Mesenchymal stem cell (in vitro differentiated cells and primary cell): Measurements from ENCODE around the gene VCP.
"Not testable (repeated sequence)": the region's sequence is repeated elsewhere in the genome, so short reads cannot be mapped to it uniquely, and the experiment has no call there.

ENCODE experiments used
- DNase-seq: peaks from one replicate; pipeline ENCODE4 v3.0.0-alpha.2; 2013
- H2AFZ ChIP-seq: one replicate; pipeline ENCODE4 v1.6.1; 2013; ENCODE audit warnings: low read depth, mild to moderate bottlenecking, control low read depth, inconsistent platforms, low read length, moderate library complexity
- H2AK5ac ChIP-seq: 2 replicates; pipeline ENCODE4 v1.6.1; 2013; ENCODE audit warnings: low read length, moderate library complexity, mild to moderate bottlenecking, inconsistent platforms; ENCODE audit not compliant: severe bottlenecking
- H2BK120ac ChIP-seq: one replicate; pipeline ENCODE4 v1.6.1; 2013; ENCODE audit warnings: low read depth, mild to moderate bottlenecking, inconsistent platforms, low read length, moderate library complexity
- H2BK12ac ChIP-seq, 2 experiments: one replicate each; pipeline ENCODE4 v1.6.1; 2013; ENCODE audit warnings: inconsistent platforms in 2 of 2, low read length in 2 of 2, mild to moderate bottlenecking in 2 of 2, moderate library complexity in 2 of 2, control low read depth in 1 of 2
- H2BK15ac ChIP-seq: one replicate; pipeline ENCODE4 v1.6.1; 2013; ENCODE audit warnings: mild to moderate bottlenecking, low read depth, inconsistent platforms; ENCODE audit not compliant: poor library complexity, severe bottlenecking
- H2BK5ac ChIP-seq: 2 replicates; pipeline ENCODE4 v1.6.1; 2013; ENCODE audit warnings: low read depth, mild to moderate bottlenecking, low read length, control low read depth, inconsistent platforms; ENCODE audit not compliant: poor library complexity, severe bottlenecking
- H3K14ac ChIP-seq, 2 experiments: one replicate each; pipeline ENCODE4 v1.6.1; 2013; ENCODE audit warnings: inconsistent platforms in 2 of 2, low read length in 2 of 2, control low read depth in 1 of 2, mild to moderate bottlenecking in 1 of 2, moderate library complexity in 1 of 2
- H3K18ac ChIP-seq, 2 experiments: one replicate each; pipeline ENCODE4 v1.6.1; 2013; ENCODE audit warnings: inconsistent platforms in 2 of 2, low read length in 2 of 2, control low read depth in 1 of 2, low read depth in 1 of 2, mild to moderate bottlenecking in 1 of 2
- H3K23ac ChIP-seq, 2 experiments: one replicate each; pipeline ENCODE4 v1.6.1; 2013; ENCODE audit warnings: inconsistent platforms in 2 of 2, low read length in 2 of 2, mild to moderate bottlenecking in 2 of 2, moderate library complexity in 2 of 2, control low read depth in 1 of 2
- H3K27ac ChIP-seq: 2 replicates; pipeline ENCODE4 v1.5.1; 2013; ENCODE audit warnings: mild to moderate bottlenecking, moderate library complexity, low read length, control low read depth, inconsistent platforms; ENCODE audit not compliant: poor library complexity, severe bottlenecking
- H3K27me3 ChIP-seq, 2 experiments: 2 replicates each; pipeline versions ENCODE4 v1.6.1 to v1.7.0; 2013; ENCODE audit warnings: low read length in 2 of 2, mild to moderate bottlenecking in 2 of 2, moderate library complexity in 2 of 2, control low read depth in 1 of 2, inconsistent platforms in 1 of 2; ENCODE audit not compliant: control insufficient read depth in 1 of 2, insufficient read depth in 1 of 2
- H3K36me3 ChIP-seq, 2 experiments: 2 replicates each; pipeline versions ENCODE4 v1.6.1 to v1.7.0; 2013; ENCODE audit warnings: low read length in 2 of 2, control low read depth in 1 of 2, inconsistent platforms in 1 of 2, low read depth in 1 of 2, mild to moderate bottlenecking in 1 of 2; ENCODE audit not compliant: insufficient read depth in 2 of 2, control insufficient read depth in 1 of 2
- H3K4ac ChIP-seq, 2 experiments: one replicate each; pipeline ENCODE4 v1.6.1; 2013; ENCODE audit warnings: inconsistent platforms in 2 of 2, low read length in 2 of 2, mild to moderate bottlenecking in 2 of 2, moderate library complexity in 2 of 2, control low read depth in 1 of 2, low read depth in 1 of 2
- H3K4me1 ChIP-seq: 2 replicates; pipeline ENCODE4 v1.6.1; 2013; ENCODE audit warnings: low read depth, low read length, control low read depth; ENCODE audit not compliant: control insufficient read depth, insufficient read depth
- H3K4me2 ChIP-seq: 2 replicates; pipeline ENCODE4 v1.6.1; 2013; ENCODE audit warnings: low read length, mild to moderate bottlenecking, inconsistent platforms; ENCODE audit not compliant: poor library complexity, severe bottlenecking
- H3K4me3 ChIP-seq, 2 experiments: 2 replicates each; pipeline versions ENCODE4 v1.5.1 to v1.7.0; 2013; ENCODE audit warnings: low read length in 2 of 2, mild to moderate bottlenecking in 2 of 2, control low read depth in 1 of 2, low read depth in 1 of 2; ENCODE audit not compliant: insufficient read depth in 1 of 2
- H3K79me1 ChIP-seq: replicated peaks from 2 replicates; pipeline ENCODE4 v1.6.1; 2013; ENCODE audit warnings: mild to moderate bottlenecking, control low read depth, low read length, inconsistent platforms; ENCODE audit not compliant: poor library complexity, severe bottlenecking
- H3K9ac ChIP-seq: 2 replicates; pipeline ENCODE4 v1.7.0; 2013; ENCODE audit warnings: mild to moderate bottlenecking, low read length, moderate library complexity
- H3K9me3 ChIP-seq: 2 replicates; pipeline ENCODE4 v1.7.0; 2013; ENCODE audit warnings: mild to moderate bottlenecking, low read length; ENCODE audit not compliant: control insufficient read depth
- H4K8ac ChIP-seq: one replicate; pipeline ENCODE4 v1.6.1; 2013; ENCODE audit warnings: inconsistent platforms, mild to moderate bottlenecking, low read length, moderate library complexity
- H4K91ac ChIP-seq: one replicate; pipeline ENCODE4 v1.6.1; 2013; ENCODE audit warnings: mild to moderate bottlenecking, low read length, inconsistent platforms
- WGBS: methylation state at CpG from one replicate; pipeline ENCODE4 v1.1.7; 2013; ENCODE audit warnings: mixed read lengths; 5-methylcytosine and 5-hydroxymethylcytosine counted together

The VCP gene

GRCh38 chr9:35027860-35028259 lies 44.6 kb downstream of the VCP start:
- Histone ChIP-seq H3K4me2 (no peak overlapping the region), H3K9ac (no peak overlapping the region), H2BK15ac (no peak overlapping the region), H3K9me3 (no peaks in the 10 kb centered on the region), H3K4me1 (peaks cover 1% of the 10 kb centered on the region), H3K79me1 (no peaks in the 10 kb centered on the region), H3K27me3 (no peaks in the 10 kb centered on the region), H3K23ac (no peak overlapping the region), H2BK12ac (no peak overlapping the region), H3K36me3 (peaks cover 9 to 40% of the 10 kb centered on the region in 2 experiments), H2BK5ac (no peak overlapping the region), H2AFZ (no peak overlapping the region), H3K4me3 (no peak overlapping the region), H3K14ac (no peak overlapping the region), H3K4ac (no peak overlapping the region), H3K18ac (no peak overlapping the region), H3K27ac (no peak overlapping the region), H2BK120ac (no peak overlapping the region), H2AK5ac (no peak overlapping the region), H4K8ac (no peak overlapping the region), H4K91ac (no peak overlapping the region)
- DNase-seq, result no peak
- 94% methylated on average over 1 of the region's 1 CpG for WGBS

- H3K4ac ChIP-seq, result no peak overlapping the region
- H3K27me3 ChIP-seq, result no peaks in the 10 kb centered on the region
- no peak overlapping the region for H2AFZ ChIP-seq
- H2BK5ac ChIP-seq, result no peak overlapping the region
- no peak overlapping the region for H2BK12ac ChIP-seq
- no peak overlapping the region for H3K18ac ChIP-seq
- H3K27ac ChIP-seq, result no peak overlapping the region
- no peak overlapping the region for H4K91ac ChIP-seq
- peaks cover 1% of the 10 kb centered on the region for H3K4me1 ChIP-seq
- no peak overlapping the region for H4K8ac ChIP-seq
- H3K36me3 ChIP-seq, result peaks cover 12 to 41% of the 10 kb centered on the region in 2 experiments
- H2AK5ac ChIP-seq, result no peak overlapping the region
- H3K9ac ChIP-seq, result no peak overlapping the region
- H2BK120ac ChIP-seq, result no peak overlapping the region
- H3K9me3 ChIP-seq, result no peaks in the 10 kb centered on the region
- H3K23ac ChIP-seq, result no peak overlapping the region
- H3K4me2 ChIP-seq, result no peak overlapping the region
- no peak overlapping the region for H3K4me3 ChIP-seq
- DNase-seq, result no peak
- 69% methylated on average over 1 of the region's 1 CpG for WGBS
- no peak overlapping the region for H2BK15ac ChIP-seq
- H3K79me1 ChIP-seq, result no peaks in the 10 kb centered on the region
- no peak overlapping the region for H3K14ac ChIP-seq
These were observed 45.1 kb downstream of the VCP start for GRCh38 chr9:35027374-35027773.

- Histone ChIP-seq H3K4ac (no peak overlapping the region), H3K27ac (no peak overlapping the region), H4K8ac (no peak overlapping the region), H2BK12ac (no peak overlapping the region), H2BK120ac (no peak overlapping the region), H3K4me3 (no peak overlapping the region), H3K36me3 (peaks cover 14 to 45% of the 10 kb centered on the region in 2 experiments), H2BK15ac (no peak overlapping the region), H3K14ac (no peak overlapping the region), H4K91ac (no peak overlapping the region), H2AK5ac (no peak overlapping the region), H3K79me1 (no peaks in the 10 kb centered on the region), H3K4me2 (no peak overlapping the region), H3K27me3 (no peaks in the 10 kb centered on the region), H3K9ac (no peak overlapping the region), H2AFZ (no peak overlapping the region), H2BK5ac (no peak overlapping the region), H3K23ac (no peak overlapping the region), H3K18ac (no peak overlapping the region), H3K9me3 (no peaks in the 10 kb centered on the region), H3K4me1 (peaks cover 1% of the 10 kb centered on the region)
- no peak for DNase-seq
- 75% methylated on average over 3 of the region's 3 CpGs for WGBS
These were observed 45.8 kb downstream of the VCP start for GRCh38 chr9:35026671-35027070.

- not testable (repeated sequence) for H2BK12ac ChIP-seq, H2BK120ac ChIP-seq, H2BK15ac ChIP-seq, H4K91ac ChIP-seq, DNase-seq, H3K9ac ChIP-seq, H3K27me3 ChIP-seq, H2AFZ ChIP-seq, H3K4me1 ChIP-seq, H3K18ac ChIP-seq, H3K9me3 ChIP-seq, H4K8ac ChIP-seq, H2AK5ac ChIP-seq, H3K4me2 ChIP-seq, H3K14ac ChIP-seq, H3K4ac ChIP-seq, H3K4me3 ChIP-seq, H3K27ac ChIP-seq, H3K79me1 ChIP-seq, H3K23ac ChIP-seq, H2BK5ac ChIP-seq
- WGBS, result 41% methylated on average over 5 of the region's 5 CpGs
- H3K36me3 ChIP-seq, result peaks cover 15 to 43% of the 10 kb centered on the region in 2 experiments
These were observed 49.0 kb downstream of the VCP start for GRCh38 chr9:35023443-35023842.
